Stimulated activated CD4-positive, alpha-beta T cell treated with anti-CD3 and anti-CD28 coated beads, Interleukin-2, amount 100 ng/mL, for 48 hours (primary cell): ENCODE measurements around the gene TCEA3.

Source experiments
- DNase-seq, 2 donors: peaks; one replicate each; pipeline ENCODE4 v3.0.0-alpha.2; 2020

Gene TCEA3

GRCh38 chr1:23424293-23425192 lies at the start of gene TCEA3:
TCEA3 (minus strand) TSS chr1:23424748; CDS start chr1:23424633, 115 bp downstream.
- DNase-seq = peak in 1 of 2 donors; percentile 11

GRCh38 chr1:23473037-23473800 lies 48.7 kb upstream of the TCEA3 start:
- no peak for DNase-seq

GRCh38 chr1:23472351-23473036 lies 47.9 kb upstream of the TCEA3 start:
- DNase-seq = no peak

DNA sequence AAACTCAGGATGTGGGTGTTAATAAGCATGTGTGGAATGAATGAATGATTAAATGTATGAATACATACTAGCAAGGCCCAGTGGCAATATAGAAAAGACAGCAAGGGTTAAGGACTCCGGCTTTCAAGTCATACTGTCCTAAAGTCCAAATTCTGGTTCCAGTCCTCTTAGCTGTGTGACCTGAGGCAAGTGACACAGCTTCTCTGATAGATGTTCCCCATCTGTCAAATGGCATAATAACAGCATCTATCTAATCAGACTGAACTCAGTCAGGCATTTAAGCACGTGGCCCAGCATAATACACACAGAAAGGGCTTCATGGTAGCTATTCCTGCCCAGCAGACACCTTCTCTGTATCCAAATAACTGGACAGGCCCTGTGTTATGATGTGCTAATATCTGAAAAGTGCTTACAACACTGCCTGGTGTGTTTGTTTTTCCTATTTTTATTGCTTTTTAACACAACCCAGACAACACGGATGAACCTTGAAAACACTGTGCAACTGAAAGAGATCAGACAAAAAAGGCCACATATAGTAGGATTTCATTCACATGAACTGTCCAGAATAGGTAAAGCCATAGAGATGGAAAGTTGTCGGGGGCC lies 47.0 kb upstream of the TCEA3 start:
- DNase-seq = no peak

DNA sequence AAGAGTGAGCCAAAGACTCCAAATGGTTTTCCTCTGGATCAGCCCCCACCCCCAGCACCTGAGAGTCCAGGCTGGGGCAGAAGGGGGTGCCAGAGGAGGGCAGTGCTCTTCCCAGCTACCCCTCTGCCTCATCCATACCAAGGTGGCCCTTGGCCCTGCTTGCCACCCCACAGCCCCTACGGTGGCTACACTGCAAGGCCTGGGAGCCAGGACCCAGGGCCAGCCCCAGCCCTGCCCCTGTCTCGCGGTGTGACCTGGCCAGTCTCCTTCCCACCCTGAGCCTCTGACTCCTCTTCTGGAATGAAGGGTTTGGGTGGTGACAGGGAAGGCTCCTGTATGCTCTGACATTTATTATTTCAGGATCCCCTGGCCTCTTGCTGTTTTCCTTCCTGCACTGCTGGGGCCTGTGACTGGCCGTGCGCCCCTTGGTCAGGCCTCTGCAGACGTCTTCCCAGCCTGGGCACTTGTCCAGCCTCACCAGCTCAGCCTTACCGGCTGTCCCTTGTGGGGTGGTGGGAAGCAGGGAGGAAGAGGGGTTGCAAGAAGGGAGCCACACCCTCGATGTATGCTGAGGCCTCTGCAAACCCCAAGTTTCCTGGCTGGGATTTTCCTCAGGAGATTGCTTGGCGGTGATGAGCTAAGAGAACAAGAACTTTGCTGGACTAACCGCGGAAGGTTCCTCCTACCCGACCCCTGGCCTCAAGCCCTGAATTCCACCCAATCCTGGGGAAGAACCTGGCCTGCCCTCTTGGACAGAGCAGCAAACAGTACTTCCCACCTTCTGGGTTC lies 45.9 kb upstream of the TCEA3 start:
- no peak for DNase-seq

GRCh38 chr1:23469372-23469982 lies 44.9 kb upstream of the TCEA3 start:
- DNase-seq = no peak

DNA sequence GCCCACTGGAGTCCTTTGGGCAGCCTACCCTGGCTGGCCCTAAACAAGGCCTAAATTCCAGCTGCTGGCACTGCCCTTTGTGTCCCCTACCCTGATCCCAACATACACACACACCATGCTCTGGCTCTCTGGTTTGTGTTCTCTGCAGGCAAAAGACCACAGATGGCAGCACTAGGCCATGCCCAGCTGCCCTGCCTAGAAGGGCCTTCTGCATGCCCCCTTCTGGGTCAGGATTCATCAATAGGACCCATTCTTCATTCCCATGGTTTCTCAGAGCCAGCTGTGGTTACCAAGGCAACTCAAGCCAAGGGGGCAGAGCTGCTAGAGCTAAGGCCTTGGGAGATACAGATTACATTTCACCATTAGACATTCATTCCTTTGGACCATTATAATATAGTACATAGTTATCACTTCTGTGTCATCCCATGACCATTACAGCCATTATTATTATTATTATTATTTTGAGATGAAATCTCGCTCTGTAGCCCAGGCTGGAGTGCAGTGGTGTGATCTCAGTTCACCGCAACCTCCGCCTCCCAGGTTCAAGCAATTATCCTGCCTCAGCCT lies 42.0 kb upstream of the TCEA3 start:
- no peak for DNase-seq

GRCh38 chr1:23463286-23463685 lies 38.7 kb upstream of the TCEA3 start:
- DNase-seq = no peak

DNA sequence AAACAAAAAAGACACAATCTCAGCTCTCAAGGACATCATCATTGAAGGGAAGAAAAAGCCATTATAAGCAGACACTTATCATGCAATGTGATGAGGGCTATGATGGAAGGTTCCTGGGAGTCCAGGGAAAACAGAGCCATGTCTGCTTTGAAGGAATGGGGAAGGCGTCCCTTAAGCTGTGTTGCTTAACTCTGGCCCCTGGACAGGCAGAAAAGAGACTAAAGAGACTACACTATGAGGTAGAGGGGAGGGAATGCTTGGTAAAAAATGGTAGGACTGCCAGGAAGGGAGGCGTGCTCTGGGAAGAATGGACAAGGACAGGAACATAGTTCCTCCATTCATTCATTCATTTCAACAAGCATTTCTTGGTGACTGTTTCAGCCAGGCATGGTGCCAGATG lies 38.2 kb upstream of the TCEA3 start:
- no peak for DNase-seq

GRCh38 chr1:23461050-23461449 lies 36.5 kb upstream of the TCEA3 start:
- DNase-seq = no peak

DNA sequence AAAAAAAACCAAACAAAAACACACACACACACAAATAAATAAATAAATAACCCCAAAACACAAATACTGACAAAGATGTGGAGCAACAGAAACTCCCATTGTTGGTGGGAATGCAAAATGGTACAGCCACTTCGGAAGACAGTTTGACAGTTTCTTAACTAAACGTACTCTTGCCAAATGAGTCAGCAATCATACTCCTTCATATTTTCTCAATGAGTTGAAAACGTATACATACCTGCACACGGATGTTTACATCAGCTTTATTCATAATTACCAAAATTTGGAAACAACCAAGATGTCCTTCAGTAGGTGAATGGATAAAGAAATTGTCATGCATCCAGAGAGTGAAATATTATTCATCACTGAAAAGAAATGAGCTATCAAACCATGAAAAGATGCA lies 36.0 kb upstream of the TCEA3 start:
- no peak for DNase-seq

- DNase-seq = no peak
Measured at GRCh38 chr1:23459338-23459757, 34.8 kb upstream of the TCEA3 start.

- DNase-seq = no peak
Measured at GRCh38 chr1:23456226-23456625, 31.7 kb upstream of the TCEA3 start.

DNA sequence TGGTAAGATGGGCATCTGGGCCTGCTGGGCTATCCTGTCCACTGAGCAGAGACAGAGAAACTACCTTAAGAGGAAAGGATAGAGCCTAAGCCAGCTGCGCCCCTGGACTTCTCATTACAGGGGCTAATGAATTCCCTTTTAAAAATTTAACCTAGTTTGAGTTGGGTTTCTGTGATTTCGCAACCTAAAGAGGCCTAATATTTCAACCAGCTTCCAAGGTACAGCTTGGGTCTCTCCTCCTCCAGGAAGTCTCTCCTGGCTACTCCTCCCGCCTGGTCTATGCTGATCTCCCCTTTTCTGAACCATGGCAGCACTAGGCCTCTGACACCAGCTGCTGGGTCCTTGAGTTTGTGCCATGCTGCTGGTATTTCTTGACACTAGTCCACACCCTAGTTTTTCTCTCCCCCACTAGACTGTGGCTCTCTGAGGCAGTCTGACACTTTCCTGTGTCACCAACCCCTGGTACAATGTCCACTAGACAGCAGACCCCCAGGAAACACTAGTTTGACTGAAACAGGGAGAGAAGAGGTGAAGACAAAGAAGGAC lies 29.0 kb upstream of the TCEA3 start:
- no peak for DNase-seq

DNA sequence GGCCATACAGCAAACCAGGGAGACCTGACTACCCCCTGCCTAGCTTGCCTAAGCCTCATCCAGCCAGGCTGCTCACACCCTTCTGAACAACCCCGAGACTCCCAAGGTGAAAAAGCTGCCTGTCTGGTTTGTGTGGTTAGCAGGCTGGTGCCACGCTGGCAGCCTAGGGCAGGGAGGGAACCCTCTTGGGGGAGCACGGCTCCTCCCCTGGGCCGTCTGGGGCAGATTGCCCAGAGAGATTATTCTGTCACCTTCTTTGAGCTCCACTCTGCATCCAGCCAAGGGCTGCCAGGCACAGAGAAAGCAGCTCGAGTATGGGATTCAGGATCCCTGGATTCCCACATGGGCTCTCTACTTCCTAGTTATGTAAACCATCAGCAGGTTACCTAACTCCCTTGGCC lies 27.5 kb upstream of the TCEA3 start:
- DNase-seq = no peak

DNA sequence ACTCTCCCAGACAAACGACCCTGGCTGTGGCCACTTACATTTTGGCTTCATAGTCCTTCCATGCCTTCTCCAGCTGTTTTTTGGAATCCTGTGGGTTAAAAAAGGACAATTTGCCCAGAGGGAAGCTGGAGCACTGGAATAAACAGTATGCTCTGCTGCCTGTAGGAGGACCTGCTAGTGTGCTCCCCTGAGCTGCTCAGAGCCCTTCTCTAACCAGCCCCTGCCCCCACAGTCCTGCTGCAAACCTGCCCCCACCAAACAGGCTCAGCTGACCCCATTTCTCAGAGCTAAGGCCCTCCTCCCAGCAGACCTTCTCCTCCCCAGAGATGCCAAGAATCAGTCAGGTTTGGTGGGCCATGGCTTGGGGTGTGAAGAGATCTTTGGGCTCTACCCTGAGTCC lies 26.9 kb upstream of the TCEA3 start:
- DNase-seq = no peak

- no peak for DNase-seq
Measured at GRCh38 chr1:23450894-23451293, 26.3 kb upstream of the TCEA3 start.

DNA sequence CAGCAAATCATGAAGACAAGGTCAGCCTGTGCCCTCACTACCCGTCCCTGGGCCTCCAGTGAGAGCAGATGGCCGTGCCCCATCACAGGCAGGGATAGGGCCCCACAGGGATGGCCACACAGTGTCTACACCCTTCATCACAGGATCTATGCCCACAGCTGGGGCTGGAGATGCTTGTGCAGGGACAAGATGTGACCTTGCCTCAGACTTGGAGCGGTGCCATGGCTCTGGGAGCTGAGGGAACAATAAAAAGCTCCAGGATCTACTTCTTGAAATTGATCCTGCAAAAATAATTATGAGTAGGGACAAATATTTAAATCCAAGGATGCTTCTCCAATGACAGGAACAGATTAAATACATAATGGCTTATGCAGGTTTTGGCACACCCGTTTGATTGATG lies 25.4 kb upstream of the TCEA3 start:
- no peak for DNase-seq

DNA sequence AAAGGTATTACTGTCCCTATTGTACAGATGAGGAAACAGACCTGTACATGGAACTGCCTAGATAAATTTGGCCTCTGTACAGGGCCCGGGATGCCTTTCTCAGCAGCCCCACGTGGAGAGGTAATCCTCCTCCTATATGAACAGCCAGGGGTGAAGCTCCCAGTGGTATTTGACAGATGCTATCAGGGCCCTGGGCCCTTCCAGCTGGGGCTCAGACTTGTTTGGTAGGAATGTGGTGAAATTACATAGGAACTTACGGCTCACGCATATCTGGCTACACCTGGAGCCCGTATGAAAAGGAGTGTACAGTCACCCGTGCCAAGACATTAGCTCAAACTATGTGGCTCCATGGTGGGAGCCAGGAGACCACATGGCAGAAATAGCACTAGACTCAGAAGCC lies 24.8 kb upstream of the TCEA3 start:
- no peak for DNase-seq

- DNase-seq = no peak
Measured at GRCh38 chr1:23448846-23449245, 24.3 kb upstream of the TCEA3 start.

GRCh38 chr1:23446661-23447310 lies 22.2 kb upstream of the TCEA3 start:
- DNase-seq = no peak
